GM12892 (cell line): ENCODE results near the gene ERC1.

ENCODE experiments used
- POLR2A ChIP-seq: IDR thresholded peaks from 2 replicates; pipeline ENCODE4 v1.6.1; 2011; ENCODE audit warnings: low read depth, low read length, control low read depth
- TAF1 ChIP-seq: IDR thresholded peaks from 2 replicates; pipeline ENCODE4 v1.6.1; 2011; ENCODE audit warnings: low read depth, mild to moderate bottlenecking, control low read depth, low read length, borderline replicate concordance

DNA sequence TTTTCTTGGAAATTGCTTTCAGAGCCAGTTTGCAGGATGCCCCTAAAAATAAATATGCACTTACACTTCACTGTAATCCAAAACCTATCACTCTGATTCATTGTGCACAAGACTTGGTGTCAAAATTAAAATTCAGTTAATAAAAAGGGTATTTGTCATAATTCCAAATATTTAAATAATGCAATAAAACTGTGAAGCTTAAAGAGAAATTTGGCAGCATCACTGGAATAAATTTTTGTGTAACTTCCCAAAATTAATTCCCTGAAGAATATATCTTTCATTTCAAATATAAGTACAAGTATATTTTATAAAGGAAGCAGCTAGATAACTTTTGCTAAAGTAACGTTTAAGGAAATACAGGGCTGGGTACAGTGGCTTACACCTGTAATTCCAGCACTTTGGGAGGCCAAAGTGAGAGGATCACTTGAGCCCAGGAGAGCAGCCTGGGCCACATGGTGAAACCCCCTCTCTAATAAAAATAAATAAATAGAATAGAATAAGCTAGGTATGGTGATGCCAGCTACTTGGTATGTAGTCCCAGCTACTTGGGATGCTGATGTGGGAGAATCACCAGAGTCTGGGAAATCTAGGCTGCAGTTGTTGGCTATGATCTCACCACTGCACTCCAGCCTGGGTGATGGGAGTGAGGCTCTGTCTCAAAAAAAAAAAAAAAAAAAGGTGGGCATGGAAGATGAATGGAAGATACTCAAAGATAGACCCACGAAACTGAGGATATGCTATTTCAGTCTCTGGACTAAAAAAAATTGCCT is 369.6 kb downstream of the ERC1 start:
- TF ChIP-seq POLR2A (no peak), TAF1 (no peak)
